ENCODE data around the gene DNAJC16. TPM values are rescaled to one million over a fixed set of nuclear protein-coding genes. Genes with fewer than 3 reads are reported as not detected.

Gene DNAJC16
- total RNA-seq, 1 donor from 2014 or later: 32.5 TPM

DNA sequence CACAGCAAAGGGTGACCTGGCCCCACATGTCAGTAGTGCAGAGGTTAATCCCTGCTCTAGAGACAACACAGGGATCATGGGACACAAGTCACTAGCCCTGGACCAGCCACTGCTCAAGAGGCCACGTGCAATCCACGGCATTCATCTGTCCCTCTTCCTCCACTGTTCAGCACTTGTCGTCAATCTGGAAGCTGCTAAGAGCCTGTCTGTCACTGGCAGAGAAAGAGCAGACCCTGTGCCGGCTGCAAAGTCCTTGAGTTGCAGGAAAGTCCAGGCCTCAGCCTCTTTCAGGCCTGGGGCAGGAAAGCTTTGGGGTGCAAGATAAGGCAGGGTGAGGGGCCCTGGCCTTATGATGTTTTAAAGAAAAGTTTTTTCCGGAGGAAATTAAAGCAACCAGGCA, 34.1 kb upstream of the DNAJC16 start:
- Mint-ChIP-seq H3K27ac (ENCODE audit: unreplicated experiment) (no peak overlapping the region), H3K27me3 (ENCODE audit: unreplicated experiment) (peaks cover 16% of the 10 kb centered on the region), H3K4me3 (ENCODE audit: unreplicated experiment) (no peak overlapping the region), H3K4me1 (ENCODE audit: low read depth, unreplicated experiment) (peaks cover 12% of the 10 kb centered on the region), H3K36me3 (ENCODE audit: unreplicated experiment) (peaks cover 5% of the 10 kb centered on the region), H3K9me3 (ENCODE audit: unreplicated experiment) (peaks cover 18% of the 10 kb centered on the region)
- DNase-seq: no peak
- TF ChIP-seq, protein P1, sequence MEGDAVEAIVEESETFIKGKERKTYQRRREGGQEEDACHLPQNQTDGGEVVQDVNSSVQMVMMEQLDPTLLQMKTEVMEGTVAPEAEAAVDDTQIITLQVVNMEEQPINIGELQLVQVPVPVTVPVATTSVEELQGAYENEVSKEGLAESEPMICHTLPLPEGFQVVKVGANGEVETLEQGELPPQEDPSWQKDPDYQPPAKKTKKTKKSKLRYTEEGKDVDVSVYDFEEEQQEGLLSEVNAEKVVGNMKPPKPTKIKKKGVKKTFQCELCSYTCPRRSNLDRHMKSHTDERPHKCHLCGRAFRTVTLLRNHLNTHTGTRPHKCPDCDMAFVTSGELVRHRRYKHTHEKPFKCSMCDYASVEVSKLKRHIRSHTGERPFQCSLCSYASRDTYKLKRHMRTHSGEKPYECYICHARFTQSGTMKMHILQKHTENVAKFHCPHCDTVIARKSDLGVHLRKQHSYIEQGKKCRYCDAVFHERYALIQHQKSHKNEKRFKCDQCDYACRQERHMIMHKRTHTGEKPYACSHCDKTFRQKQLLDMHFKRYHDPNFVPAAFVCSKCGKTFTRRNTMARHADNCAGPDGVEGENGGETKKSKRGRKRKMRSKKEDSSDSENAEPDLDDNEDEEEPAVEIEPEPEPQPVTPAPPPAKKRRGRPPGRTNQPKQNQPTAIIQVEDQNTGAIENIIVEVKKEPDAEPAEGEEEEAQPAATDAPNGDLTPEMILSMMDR (IDR thresholded peaks at IDR 0.05; ENCODE audit: partially characterized antibody, unreplicated experiment): no peak

DNA sequence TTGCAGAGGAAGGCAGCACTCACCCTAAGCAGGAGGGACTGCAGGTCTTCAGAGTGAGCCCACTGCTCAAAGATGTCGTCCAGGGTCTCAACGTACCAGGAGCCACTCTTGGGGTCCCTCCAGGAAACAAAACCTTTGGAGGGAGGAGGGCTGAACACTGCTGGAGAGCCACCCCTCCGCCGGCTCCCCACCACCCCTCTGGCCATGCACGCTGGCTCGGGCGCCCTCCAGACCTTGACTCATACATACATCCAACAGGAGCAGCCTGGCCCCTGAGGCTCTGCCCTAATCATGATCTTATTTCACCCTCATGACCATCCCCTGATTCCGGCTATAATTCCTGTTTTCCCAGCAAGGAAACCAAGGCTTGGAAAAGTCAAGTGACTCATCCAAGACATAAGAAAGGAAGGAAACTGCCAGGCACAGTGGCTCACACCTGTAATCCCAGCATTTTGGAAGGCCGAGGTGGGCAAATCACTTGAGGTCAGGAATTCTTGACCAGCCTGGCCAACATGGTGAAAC, 32.7 kb upstream of the DNAJC16 start:
- H3K9me3 Mint-ChIP-seq (ENCODE audit: unreplicated experiment): peaks cover 11% of the 10 kb centered on the region
- H3K4me3 Mint-ChIP-seq (ENCODE audit: unreplicated experiment): no peak overlapping the region
- peaks cover 5% of the 10 kb centered on the region for H3K4me1 Mint-ChIP-seq (ENCODE audit: low read depth, unreplicated experiment)
- TF ChIP-seq, protein P1 (IDR thresholded peaks at IDR 0.05; ENCODE audit: partially characterized antibody, unreplicated experiment): no peak
- H3K36me3 Mint-ChIP-seq (ENCODE audit: unreplicated experiment): peaks cover 7% of the 10 kb centered on the region
- no peak for DNase-seq
- peaks cover 8% of the 10 kb centered on the region for H3K27me3 Mint-ChIP-seq (ENCODE audit: unreplicated experiment)
- no peak overlapping the region for H3K27ac Mint-ChIP-seq (ENCODE audit: unreplicated experiment)

DNA sequence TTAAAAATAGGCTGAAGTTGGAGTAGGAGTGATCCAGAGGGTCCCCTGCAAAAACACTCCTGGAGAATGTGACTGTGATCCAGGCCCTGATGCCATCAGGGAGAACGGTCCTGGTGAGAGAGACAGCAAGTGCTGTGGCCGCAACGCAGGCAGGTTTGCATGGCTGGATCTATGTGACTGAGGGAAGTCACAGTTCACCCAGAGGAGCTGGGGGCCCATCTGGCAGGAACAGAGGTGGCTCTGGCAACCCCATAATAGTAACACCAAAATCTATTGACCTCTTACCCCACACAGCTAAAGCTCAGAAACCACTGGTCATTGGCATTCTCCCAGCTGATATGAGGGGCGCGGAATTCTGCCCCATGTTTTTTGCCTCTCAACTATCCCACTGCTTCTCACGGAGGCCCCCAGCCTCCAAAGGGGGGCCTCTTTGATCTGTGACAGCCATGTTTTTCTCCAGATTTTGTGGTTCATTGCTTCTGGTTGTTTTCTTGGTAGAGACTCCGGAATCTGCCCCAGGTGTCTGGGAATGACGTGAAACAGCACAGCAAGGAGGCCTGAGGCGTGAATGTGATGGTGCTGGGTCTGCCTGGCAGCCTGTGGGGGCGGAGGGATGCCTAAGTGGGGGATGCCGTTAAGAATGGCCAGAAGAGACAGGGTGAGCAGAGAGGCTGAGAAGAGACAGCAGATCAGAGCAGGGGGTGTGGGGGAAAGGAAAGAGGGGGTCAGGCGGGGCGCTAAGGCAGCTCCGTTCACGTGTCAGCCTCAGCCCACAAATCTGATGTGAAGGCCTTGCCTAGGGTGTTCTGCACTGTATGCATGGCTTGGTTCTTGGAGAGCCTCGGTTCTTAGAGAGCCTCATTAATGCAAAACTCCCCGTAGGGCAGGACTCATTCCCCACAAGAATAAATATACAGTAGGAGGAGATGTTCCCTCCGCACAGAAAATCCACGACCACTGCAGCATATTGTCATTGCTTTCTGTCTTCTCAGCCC, 26.2 kb upstream of the DNAJC16 start:
- Mint-ChIP-seq H3K4me3 (ENCODE audit: unreplicated experiment) (no peak overlapping the region), H3K9me3 (ENCODE audit: unreplicated experiment) (no peaks in the 10 kb centered on the region), H3K4me1 (ENCODE audit: low read depth, unreplicated experiment) (peaks cover 8% of the 10 kb centered on the region), H3K36me3 (ENCODE audit: unreplicated experiment) (peaks cover 4% of the 10 kb centered on the region), H3K27ac (ENCODE audit: unreplicated experiment) (no peak overlapping the region), H3K27me3 (ENCODE audit: unreplicated experiment) (no peaks in the 10 kb centered on the region)
- no peak for DNase-seq
- TF ChIP-seq, protein P1 (IDR thresholded peaks at IDR 0.05; ENCODE audit: partially characterized antibody, unreplicated experiment): no peak

DNA sequence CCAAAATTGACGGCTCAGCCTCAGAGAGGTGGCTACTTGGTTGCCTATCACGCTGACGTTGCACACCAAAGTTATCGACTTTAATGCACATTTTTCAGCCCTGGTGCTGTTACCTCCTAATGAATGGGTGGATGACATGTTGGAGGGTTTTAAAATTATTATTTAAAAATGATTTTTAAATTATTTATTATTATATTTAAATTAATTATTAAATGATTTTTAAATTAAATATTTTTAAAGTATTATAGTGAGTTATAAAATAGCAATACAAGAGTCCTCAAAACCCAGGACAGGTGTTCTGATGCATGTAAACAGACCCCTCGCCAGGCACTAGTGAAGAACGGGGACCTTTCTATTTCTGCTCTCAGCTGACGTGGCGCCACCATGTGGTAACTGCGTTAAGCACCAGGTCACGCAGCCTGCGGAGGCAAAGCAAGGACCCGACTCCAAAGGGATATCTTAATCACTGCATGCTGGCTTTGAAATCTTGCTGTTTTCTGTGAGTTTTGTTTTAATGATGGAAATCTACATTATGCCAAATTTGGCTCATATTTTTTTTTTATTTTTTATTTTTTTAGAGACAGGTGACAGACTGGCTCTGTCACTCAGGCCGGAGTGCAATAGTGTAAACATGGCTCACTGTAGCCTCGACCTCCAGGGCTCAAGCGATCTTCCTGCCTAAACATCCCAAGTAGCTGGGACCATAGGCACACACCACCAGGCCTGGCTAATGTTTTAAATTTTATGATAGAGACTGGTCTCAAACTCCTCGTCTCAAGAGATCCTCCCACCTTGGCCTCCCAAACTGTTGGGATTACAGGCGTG, 25.2 kb upstream of the DNAJC16 start:
- no peaks in the 10 kb centered on the region for H3K9me3 Mint-ChIP-seq (ENCODE audit: unreplicated experiment)
- no peak overlapping the region for H3K27ac Mint-ChIP-seq (ENCODE audit: unreplicated experiment)
- peak; percentile 89 for DNase-seq
- H3K36me3 Mint-ChIP-seq (ENCODE audit: unreplicated experiment): peaks cover 4% of the 10 kb centered on the region
- peaks cover 8% of the 10 kb centered on the region for H3K4me1 Mint-ChIP-seq (ENCODE audit: low read depth, unreplicated experiment)
- TF ChIP-seq, protein P1 (IDR thresholded peaks at IDR 0.05; ENCODE audit: partially characterized antibody, unreplicated experiment): peak; percentile 79
- H3K27me3 Mint-ChIP-seq (ENCODE audit: unreplicated experiment): no peaks in the 10 kb centered on the region
- no peak overlapping the region for H3K4me3 Mint-ChIP-seq (ENCODE audit: unreplicated experiment)

Data from glutamatergic neuron (in vitro differentiated cells).